Measurements from ENCODE around the gene UGT1A7. TPM values are rescaled to one million over a fixed set of nuclear protein-coding genes. Genes with fewer than 3 reads are reported as not detected.
"Not testable (repeated sequence)": the region's sequence is repeated elsewhere in the genome, so short reads cannot be mapped to it uniquely, and the experiment has no call there.

The UGT1A7 gene
- not detected for polyA plus RNA-seq (ENCODE audit: insufficient read length)

GRCh38 chr2:233681521-233682099 is at the start of gene UGT1A7:
Gene UGT1A7, plus strand, starts transcription at chr2:233681901. Its CDS starts 37 bp downstream, at chr2:233681938.
- no peak for DNase-seq

- DNase-seq: not testable (repeated sequence)
Observed at GRCh38 chr2:233636306-233636705, 45.4 kb upstream of the UGT1A7 start, which contains the start of gene UGT1A10. Gene UGT1A10, plus strand, starts transcription at chr2:233636448. Its CDS starts 75 bp downstream, at chr2:233636523.

GRCh38 chr2:233638836-233639235 is 42.9 kb upstream of the UGT1A7 start:
- DNase-seq: no peak

- DNase-seq: no peak
Observed at GRCh38 chr2:233639860-233640259, 41.8 kb upstream of the UGT1A7 start.

GRCh38 chr2:233643128-233643527 is 38.6 kb upstream of the UGT1A7 start:
- DNase-seq: no peak

- not testable (repeated sequence) for DNase-seq
Observed at GRCh38 chr2:233646033-233646432, 35.7 kb upstream of the UGT1A7 start.

- DNase-seq: no peak
Observed at GRCh38 chr2:233650981-233651380, 30.7 kb upstream of the UGT1A7 start.

- DNase-seq: no peak
Observed at GRCh38 chr2:233651430-233651829, 30.3 kb upstream of the UGT1A7 start.

GRCh38 chr2:233654501-233654900 is 27.2 kb upstream of the UGT1A7 start:
- DNase-seq: no peak

- no peak for DNase-seq
Observed at GRCh38 chr2:233655043-233655442, 26.7 kb upstream of the UGT1A7 start.

- DNase-seq: not testable (repeated sequence)
Observed at GRCh38 chr2:233655943-233656342, 25.8 kb upstream of the UGT1A7 start.

GRCh38 chr2:233656443-233656842 is 25.3 kb upstream of the UGT1A7 start:
- no peak for DNase-seq

- DNase-seq: no peak
Observed at GRCh38 chr2:233658610-233659009, 23.1 kb upstream of the UGT1A7 start.

GRCh38 chr2:233663911-233664310 is 17.8 kb upstream of the UGT1A7 start:
- no peak for DNase-seq

- DNase-seq: no peak
Observed at GRCh38 chr2:233668605-233669260, 13.0 kb upstream of the UGT1A7 start.

- DNase-seq: no peak
Observed at GRCh38 chr2:233671290-233672161, 10.2 kb upstream of the UGT1A7 start, which contains the start of gene UGT1A9. Gene UGT1A9, plus strand, starts transcription at chr2:233671898. Its CDS starts 37 bp downstream, at chr2:233671935.

- DNase-seq: no peak
Observed at GRCh38 chr2:233672886-233673285, 8.8 kb upstream of the UGT1A7 start.

GRCh38 chr2:233673896-233674295 is 7.8 kb upstream of the UGT1A7 start:
- DNase-seq: no peak

- no peak for DNase-seq
Observed at GRCh38 chr2:233674314-233674713, 7.4 kb upstream of the UGT1A7 start.

GRCh38 chr2:233674995-233675394 is 6.7 kb upstream of the UGT1A7 start:
- no peak for DNase-seq

- no peak for DNase-seq
Observed at GRCh38 chr2:233676046-233676445, 5.7 kb upstream of the UGT1A7 start.

- no peak for DNase-seq
Observed at GRCh38 chr2:233679196-233679595, 2.5 kb upstream of the UGT1A7 start.

GRCh38 chr2:233680361-233681045 is 1.2 kb upstream of the UGT1A7 start:
- DNase-seq: no peak
